Colonic mucosa (tissue), 4 donors: ENCODE results near the gene TMEM141. TPM values are rescaled to one million over a fixed set of nuclear protein-coding genes. Genes with fewer than 3 reads are reported as not detected.
A peak's percentile ranks its signal among the peaks of the same experiment; 100 is the strongest.

Experiments used
- DNase-seq: peaks from one replicate; pipeline ENCODE4 v3.0.0-alpha.2; 2020
- H3K27ac ChIP-seq: fragments of 200-600 bp; one replicate; pipeline ENCODE4 v1.8.0; 2021
- H3K27me3 ChIP-seq: fragments of 200-600 bp; one replicate; pipeline ENCODE4 v1.8.0; 2021
- H3K36me3 ChIP-seq: fragments of 200-600 bp; one replicate; pipeline ENCODE4 v1.8.0; 2021
- H3K4me1 ChIP-seq: fragments of 200-600 bp; one replicate; pipeline ENCODE4 v1.8.0; 2021; ENCODE audit warnings: mild to moderate bottlenecking
- H3K4me3 ChIP-seq: fragments of 200-600 bp; one replicate; pipeline ENCODE4 v1.8.0; 2021
- H3K9ac ChIP-seq, 2 donors: one replicate each; pipeline ENCODE4 v1.7.0; 2013; ENCODE audit warnings: control low read depth in 2 of 2, low read depth in 2 of 2, low read length in 2 of 2
- H3K9me3 ChIP-seq: fragments of 200-600 bp; one replicate; pipeline ENCODE4 v1.8.0; 2021
- intact Hi-C: fragments of 100-400 bp; cut with DNase I; formaldehyde crosslinking; loops from one replicate; pipeline ENCODE4 v1.14.1; 2022
- total RNA-seq, 2 donors: library from RNA; stranded (reverse); fragmentation: NEBNext Ultra II Directional in 1 of 2; extraction: Animal tissue kit (Norgen Biotek cat#: 25700) in 1 of 2; gene quantifications; one replicate each; pipeline ENCODE4 v1.2.1, GENCODE V29; 2021
- TF ChIP-seq, protein P1 (sequence below): fragments of 200-600 bp; IDR thresholded peaks from one replicate; pipeline ENCODE4 v1.8.0; 2022; ENCODE audit warnings: antibody characterized with exemption, mild to moderate bottlenecking
- donor health status: healthy.
- donor health status: DM: no; HTN: no; CAD: no.
- donor health status: DM: no; HTN: no; CAD: no.

Gene TMEM141
- total RNA-seq = 100 to 1,000 TPM; 236 to 366 TPM

DNA sequence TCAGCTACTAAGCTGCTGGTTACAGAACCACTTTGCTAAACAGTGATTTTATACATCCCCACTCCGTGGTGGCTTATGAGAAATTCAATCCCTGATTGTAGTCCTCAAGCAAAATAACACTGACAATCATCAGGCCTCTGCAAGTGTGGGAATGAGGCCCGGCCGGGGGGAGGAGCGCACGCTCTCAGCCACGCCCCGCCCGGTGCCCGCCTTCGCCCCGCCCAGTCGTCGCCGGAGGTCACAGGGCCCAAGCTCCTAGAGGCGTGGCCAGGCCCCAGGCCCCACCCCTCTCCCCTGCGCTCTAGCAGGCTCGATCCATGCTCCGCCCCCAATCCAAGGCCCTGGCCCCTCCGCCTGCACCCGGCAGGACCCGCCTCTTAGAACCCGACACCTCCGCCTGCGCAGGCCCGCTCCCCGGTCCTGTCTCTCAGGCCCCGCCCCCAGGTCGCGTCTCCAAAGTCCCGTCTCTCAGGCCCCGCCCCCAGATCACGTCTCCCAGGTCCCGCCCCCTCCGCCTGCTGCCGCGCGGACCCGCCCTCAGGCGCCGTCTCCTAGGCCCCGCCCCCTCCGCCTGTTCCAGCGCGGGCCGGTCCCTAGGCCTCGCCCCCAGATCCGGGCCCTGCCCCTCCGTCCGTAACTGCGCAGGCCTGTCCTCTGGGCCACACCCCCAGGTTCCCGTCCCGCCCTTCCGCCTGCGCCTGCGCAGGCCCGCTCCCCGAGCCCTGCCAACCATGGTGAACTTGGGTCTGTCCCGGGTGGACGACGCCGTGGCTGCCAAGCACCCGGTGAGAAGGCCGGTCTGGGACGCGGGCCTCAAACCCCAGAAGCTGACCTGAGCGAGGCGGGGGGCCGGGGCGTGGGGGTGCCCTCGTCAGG lies at the start of gene TMEM141:
TSS of gene TMEM141 (plus strand) at position 705 of the 876 bp plus-strand sequence. CDS start at position 732, 27 bp downstream.
- peak; percentile 100 for DNase-seq
- Histone ChIP-seq H3K27me3 (no peaks in the 10 kb centered on the region), H3K9me3 (no peaks in the 10 kb centered on the region), H3K9ac (peak within 1 kb of the TSS; percentile 94 to 96), H3K36me3 (no peaks in the 10 kb centered on the region), H3K4me1 (peaks cover 20% of the 10 kb centered on the region), H3K4me3 (peak within 1 kb of the TSS; percentile 66), H3K27ac (peak within 1 kb of the TSS; percentile 90)
- intact Hi-C loops = loop anchor here (10.0 kb wide), 1 partner anchor 54 kb away; the partner anchor contains the start of genes AJM1 and PHPT1
- TF ChIP-seq, protein P1, sequence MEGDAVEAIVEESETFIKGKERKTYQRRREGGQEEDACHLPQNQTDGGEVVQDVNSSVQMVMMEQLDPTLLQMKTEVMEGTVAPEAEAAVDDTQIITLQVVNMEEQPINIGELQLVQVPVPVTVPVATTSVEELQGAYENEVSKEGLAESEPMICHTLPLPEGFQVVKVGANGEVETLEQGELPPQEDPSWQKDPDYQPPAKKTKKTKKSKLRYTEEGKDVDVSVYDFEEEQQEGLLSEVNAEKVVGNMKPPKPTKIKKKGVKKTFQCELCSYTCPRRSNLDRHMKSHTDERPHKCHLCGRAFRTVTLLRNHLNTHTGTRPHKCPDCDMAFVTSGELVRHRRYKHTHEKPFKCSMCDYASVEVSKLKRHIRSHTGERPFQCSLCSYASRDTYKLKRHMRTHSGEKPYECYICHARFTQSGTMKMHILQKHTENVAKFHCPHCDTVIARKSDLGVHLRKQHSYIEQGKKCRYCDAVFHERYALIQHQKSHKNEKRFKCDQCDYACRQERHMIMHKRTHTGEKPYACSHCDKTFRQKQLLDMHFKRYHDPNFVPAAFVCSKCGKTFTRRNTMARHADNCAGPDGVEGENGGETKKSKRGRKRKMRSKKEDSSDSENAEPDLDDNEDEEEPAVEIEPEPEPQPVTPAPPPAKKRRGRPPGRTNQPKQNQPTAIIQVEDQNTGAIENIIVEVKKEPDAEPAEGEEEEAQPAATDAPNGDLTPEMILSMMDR = no peak

DNA sequence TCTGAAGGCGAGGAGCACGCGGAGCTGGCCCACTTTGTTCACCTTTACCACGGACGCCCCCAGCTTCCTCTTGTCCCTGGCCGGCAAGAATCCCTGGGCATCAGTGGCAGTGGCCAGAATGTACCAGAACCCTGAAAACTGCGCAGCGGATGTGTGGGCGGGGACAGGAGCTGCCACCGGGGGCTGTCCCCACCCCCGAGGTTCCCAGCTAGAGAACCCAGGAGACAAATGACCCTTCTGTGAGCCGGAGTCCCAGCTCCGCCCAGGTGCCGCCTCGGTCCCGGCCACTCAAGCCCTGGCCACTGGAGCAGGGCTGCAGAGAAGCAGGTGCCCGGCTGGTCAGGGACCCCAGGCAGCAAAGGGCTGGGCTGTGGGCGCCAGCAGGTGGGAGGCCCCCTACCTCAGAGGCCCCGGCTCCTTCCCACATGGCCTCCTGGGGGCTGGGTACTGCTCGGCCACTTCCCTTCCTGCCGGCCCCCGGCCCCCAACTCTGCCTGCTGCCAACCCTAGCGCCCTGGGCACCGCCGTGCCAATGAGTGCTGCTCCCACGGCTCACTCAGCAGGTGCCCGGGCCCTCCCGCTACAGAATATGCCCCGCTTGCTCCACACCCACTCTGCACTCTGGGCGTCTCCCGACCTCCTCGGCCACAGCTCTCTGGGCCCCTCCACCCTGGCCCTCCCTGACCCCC lies 49.1 kb upstream of the TMEM141 start:
- no peak for DNase-seq
- H3K9ac ChIP-seq = no peak overlapping the region
- no peaks in the 10 kb centered on the region for H3K36me3 ChIP-seq
- no peaks in the 10 kb centered on the region for H3K9me3 ChIP-seq
- peak overlapping the region; percentile 5 for H3K4me3 ChIP-seq
- intact Hi-C loops = no loop called here
- peaks cover 27% of the 10 kb centered on the region for H3K27me3 ChIP-seq
- TF ChIP-seq, protein P1 = no peak
- no peaks in the 10 kb centered on the region for H3K4me1 ChIP-seq
- no peak overlapping the region for H3K27ac ChIP-seq

DNA sequence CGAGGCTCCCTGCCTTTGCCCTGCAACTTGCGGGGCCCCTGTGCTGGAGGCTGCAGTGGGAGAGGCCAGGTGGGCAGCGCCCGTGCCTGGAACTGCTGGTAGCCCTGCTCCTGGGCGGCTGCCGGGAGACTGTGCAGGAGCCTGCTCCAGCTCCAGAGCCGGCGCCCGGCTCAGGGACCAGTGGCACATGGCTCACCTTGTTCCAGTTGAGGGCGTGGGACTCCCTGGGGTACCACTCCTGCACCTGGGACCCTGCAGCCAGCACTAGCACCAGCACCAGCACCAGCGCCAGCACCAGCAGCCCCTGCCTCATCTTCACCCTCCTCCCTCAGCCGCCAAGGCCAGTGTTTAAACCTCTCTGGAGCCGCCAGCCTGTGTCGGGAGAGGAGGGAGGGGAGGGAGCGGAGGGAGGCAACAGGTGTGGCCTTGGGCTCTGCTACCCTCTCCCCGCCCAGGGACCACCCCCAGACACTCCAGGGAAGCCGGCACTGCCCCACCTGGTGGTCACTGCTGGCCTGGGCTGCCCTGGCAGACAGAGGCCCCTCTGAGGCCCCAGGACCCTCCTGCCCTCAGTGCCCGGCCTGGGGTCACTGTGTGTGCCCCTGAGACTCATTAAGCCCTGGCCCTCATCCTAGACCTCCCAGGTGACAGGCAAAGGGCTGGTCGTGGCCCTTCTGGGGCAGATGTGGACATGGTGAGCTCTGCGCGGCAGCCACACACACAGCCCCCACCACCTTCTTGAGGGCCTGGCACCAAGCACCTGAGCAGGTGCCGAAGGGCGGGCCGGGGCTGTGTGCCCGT lies 48.4 kb upstream of the TMEM141 start, which contains the start of gene LCN10:
TSS of gene LCN10 (minus strand) at position 350 of the 801 bp plus-strand sequence. CDS start at position 313, 37 bp downstream.
- intact Hi-C loops = no loop called here
- Histone ChIP-seq H3K9ac (no peak within 1 kb of the TSS), H3K4me3 (peak within 1 kb of the TSS; percentile 5), H3K27ac (no peak within 1 kb of the TSS), H3K27me3 (peaks cover 27% of the 10 kb centered on the region), H3K9me3 (no peaks in the 10 kb centered on the region), H3K36me3 (no peaks in the 10 kb centered on the region), H3K4me1 (no peaks in the 10 kb centered on the region)
- DNase-seq = no peak
- TF ChIP-seq, protein P1 = no peak

GRCh38 chr9:136743639-136744211 lies 47.4 kb upstream of the TMEM141 start:
- peaks cover 27% of the 10 kb centered on the region for H3K27me3 ChIP-seq
- DNase-seq = no peak

More at GRCh38 chr9:136743639-136744211, 47.4 kb upstream of the TMEM141 start:
- Histone ChIP-seq H3K9me3 (no peaks in the 10 kb centered on the region), H3K4me3 (no peak overlapping the region), H3K4me1 (no peaks in the 10 kb centered on the region), H3K27ac (no peak overlapping the region), H3K9ac (no peak overlapping the region), H3K36me3 (no peaks in the 10 kb centered on the region)
- intact Hi-C loops = no loop called here
- TF ChIP-seq, protein P1 = no peak
